K562 (cell line): Measurements from ENCODE around the gene DKKL1. TPM values are rescaled to one million over a fixed set of nuclear protein-coding genes. Genes with fewer than 3 reads are reported as not detected.

Source experiments
- CBX1 ChIP-seq: sonication (generic); IDR thresholded peaks from 2 replicates; pipeline ENCODE4 v1.6.1; 2016; ENCODE audit warnings: antibody characterized with exemption, low read depth, mild to moderate bottlenecking
- CTBP1 ChIP-seq: fragments of 450-650 bp; IDR thresholded peaks from 2 replicates; pipeline ENCODE4 v1.6.1; 2016; ENCODE audit warnings: borderline replicate concordance
- FOXJ3 ChIP-seq: sonication (generic); formaldehyde crosslinking; IDR thresholded peaks from 2 replicates; pipeline ENCODE4 v1.4.0; 2020; ENCODE audit warnings: mild to moderate bottlenecking, missing genetic modification reagents
- MTA2 ChIP-seq: fragments of 450-650 bp; IDR thresholded peaks from 2 replicates; pipeline ENCODE4 v1.6.1; 2016; ENCODE audit warnings: low read depth
- MTA3 ChIP-seq: fragments of 450-650 bp; formaldehyde crosslinking; IDR thresholded peaks from 2 replicates; pipeline ENCODE4 v1.6.1; 2017; ENCODE audit warnings: mild to moderate bottlenecking, borderline replicate concordance
- PHB ChIP-seq: fragments of 250-450 bp; sonication (Bioruptor Pico); IDR thresholded peaks from 2 replicates; pipeline ENCODE4 v1.5.0; 2021
- PPARD ChIP-seq: fragments of 250-450 bp; sonication (Bioruptor Pico); IDR thresholded peaks from 2 replicates; pipeline ENCODE4 v1.8.0; 2022; ENCODE audit warnings: inconsistent platforms, mild to moderate bottlenecking, moderate library complexity
- SPI1 ChIP-seq: IDR thresholded peaks from 2 replicates; pipeline ENCODE4 v1.6.1; 2011; ENCODE audit warnings: low read depth, low read length, control low read depth, borderline replicate concordance
- polyA plus RNA-seq, 8 experiments: library from polyadenylated mRNA; depleted of rRNA in 4 of 8; stranded (reverse) in 5 of 8; unstranded in 3 of 8; fragments of >200 nt; fragmentation: Nextera tagmentation in 2 of 8; fragmentation: Illumina TruSeq in 1 of 8; extraction: Ambion mirVana in 2 of 8; extraction: Trizol in 1 of 8; gene quantifications; 2 replicates each; pipeline versions ENCODE4 v1.2.1 to v1.2.3, GENCODE V29; 2011 to 2014; ENCODE audit warnings: inconsistent platforms in 1 of 8, missing spikeins in 1 of 8
- total RNA-seq, 7 experiments: library from RNA; depleted of rRNA in 6 of 7; stranded (reverse); fragments of >200 nt in 6 of 7; fragmentation: Illumina TruSeq in 2 of 7; extraction: Trizol in 2 of 7; gene quantifications; 2 replicates each; pipeline versions ENCODE4 v1.2.1 to v1.2.3, GENCODE V29; 2011 to 2021; ENCODE audit warnings: low replicate concordance in 1 of 7
- TF ChIP-seq, protein P1 (sequence below): fragments of 250-450 bp; sonication (Bioruptor Pico); IDR thresholded peaks from 2 replicates; pipeline ENCODE4 v1.4.0; 2020; ENCODE audit warnings: borderline replicate concordance
- TF ChIP-seq, protein P2 (sequence below): fragments of 450-650 bp; IDR thresholded peaks from 2 replicates; pipeline ENCODE4 v1.6.1; 2016; ENCODE audit warnings: mild to moderate bottlenecking
- TF ChIP-seq, protein P3 (sequence below): sonication (generic); formaldehyde crosslinking; IDR thresholded peaks from 2 replicates; pipeline ENCODE4 v1.4.0; 2020; ENCODE audit warnings: mild to moderate bottlenecking, missing genetic modification reagents
- TF ChIP-seq, protein P4 (sequence below), 2 experiments: fragments of 450-650 bp; IDR thresholded peaks; 2 replicates each; pipeline ENCODE4 v1.6.1; 2016; ENCODE audit warnings: mild to moderate bottlenecking in 2 of 2, borderline replicate concordance in 1 of 2, low read depth in 1 of 2, moderate library complexity in 1 of 2

The DKKL1 gene
- total and polyA plus RNA-seq, 9 of the 15 experiments (the other 6 are each of a cell fraction or from before 2014, with no cell fraction given), result 0.15 to 1.7 (median 0.52) TPM

DNA sequence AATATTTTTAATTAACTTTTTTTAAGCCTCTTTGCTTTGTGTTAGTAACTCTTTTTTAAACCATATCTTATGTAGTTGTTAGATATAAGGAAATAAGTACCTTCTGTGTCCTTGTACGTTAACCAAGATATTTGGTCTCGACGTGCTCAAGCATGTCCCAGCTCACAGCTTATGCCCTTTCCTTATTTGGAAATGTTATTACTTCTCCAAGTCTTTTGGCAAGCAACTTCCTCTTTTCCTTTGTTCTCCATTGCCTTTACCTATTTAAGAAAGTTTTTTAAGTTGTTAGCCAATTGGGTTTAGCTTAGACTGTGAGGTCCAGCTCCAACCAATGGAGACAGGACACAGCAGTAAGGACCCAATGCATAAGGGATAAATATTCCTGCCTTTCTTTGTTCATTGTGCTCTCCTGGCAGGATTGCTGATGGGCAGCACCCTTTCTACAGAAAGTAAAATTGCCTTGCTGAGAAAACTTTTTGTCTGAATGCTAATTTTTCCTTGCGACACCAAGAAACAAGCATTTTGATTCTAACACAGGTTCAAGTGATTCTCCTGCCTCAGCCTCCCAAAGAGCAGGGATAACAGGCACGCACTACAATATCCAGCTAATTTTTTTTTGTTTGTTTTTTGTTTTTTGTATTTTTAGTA is 5.2 kb downstream of the DKKL1 start (continued):
- TF ChIP-seq, protein P1, sequence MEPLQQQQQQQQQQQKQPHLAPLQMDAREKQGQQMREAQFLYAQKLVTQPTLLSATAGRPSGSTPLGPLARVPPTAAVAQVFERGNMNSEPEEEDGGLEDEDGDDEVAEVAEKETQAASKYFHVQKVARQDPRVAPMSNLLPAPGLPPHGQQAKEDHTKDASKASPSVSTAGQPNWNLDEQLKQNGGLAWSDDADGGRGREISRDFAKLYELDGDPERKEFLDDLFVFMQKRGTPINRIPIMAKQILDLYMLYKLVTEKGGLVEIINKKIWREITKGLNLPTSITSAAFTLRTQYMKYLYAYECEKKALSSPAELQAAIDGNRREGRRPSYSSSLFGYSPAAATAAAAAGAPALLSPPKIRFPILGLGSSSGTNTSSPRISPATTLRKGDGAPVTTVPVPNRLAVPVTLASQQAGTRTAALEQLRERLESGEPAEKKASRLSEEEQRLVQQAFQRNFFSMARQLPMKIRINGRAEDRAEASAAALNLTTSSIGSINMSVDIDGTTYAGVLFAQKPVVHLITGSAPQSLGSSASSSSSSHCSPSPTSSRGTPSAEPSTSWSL (CRISPR knock-in tag), result no peak
- TF ChIP-seq PHB (CRISPR knock-in tag) (no peak), MTA2 (no peak), MTA3 (peak; percentile 46; the same call in 1 of the 2 replicates), CBX1 (peak; percentile 87; the same call in 1 of the 2 replicates), SPI1 (0 out of 2 replicates have a peak, but pooled peaks have one; percentile 36), FOXJ3 (no peak), PPARD (CRISPR knock-in tag) (no peak), CTBP1 (no peak)
- TF ChIP-seq, protein P2, sequence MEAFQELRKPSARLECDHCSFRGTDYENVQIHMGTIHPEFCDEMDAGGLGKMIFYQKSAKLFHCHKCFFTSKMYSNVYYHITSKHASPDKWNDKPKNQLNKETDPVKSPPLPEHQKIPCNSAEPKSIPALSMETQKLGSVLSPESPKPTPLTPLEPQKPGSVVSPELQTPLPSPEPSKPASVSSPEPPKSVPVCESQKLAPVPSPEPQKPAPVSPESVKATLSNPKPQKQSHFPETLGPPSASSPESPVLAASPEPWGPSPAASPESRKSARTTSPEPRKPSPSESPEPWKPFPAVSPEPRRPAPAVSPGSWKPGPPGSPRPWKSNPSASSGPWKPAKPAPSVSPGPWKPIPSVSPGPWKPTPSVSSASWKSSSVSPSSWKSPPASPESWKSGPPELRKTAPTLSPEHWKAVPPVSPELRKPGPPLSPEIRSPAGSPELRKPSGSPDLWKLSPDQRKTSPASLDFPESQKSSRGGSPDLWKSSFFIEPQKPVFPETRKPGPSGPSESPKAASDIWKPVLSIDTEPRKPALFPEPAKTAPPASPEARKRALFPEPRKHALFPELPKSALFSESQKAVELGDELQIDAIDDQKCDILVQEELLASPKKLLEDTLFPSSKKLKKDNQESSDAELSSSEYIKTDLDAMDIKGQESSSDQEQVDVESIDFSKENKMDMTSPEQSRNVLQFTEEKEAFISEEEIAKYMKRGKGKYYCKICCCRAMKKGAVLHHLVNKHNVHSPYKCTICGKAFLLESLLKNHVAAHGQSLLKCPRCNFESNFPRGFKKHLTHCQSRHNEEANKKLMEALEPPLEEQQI, result no peak
- TF ChIP-seq, protein P3, sequence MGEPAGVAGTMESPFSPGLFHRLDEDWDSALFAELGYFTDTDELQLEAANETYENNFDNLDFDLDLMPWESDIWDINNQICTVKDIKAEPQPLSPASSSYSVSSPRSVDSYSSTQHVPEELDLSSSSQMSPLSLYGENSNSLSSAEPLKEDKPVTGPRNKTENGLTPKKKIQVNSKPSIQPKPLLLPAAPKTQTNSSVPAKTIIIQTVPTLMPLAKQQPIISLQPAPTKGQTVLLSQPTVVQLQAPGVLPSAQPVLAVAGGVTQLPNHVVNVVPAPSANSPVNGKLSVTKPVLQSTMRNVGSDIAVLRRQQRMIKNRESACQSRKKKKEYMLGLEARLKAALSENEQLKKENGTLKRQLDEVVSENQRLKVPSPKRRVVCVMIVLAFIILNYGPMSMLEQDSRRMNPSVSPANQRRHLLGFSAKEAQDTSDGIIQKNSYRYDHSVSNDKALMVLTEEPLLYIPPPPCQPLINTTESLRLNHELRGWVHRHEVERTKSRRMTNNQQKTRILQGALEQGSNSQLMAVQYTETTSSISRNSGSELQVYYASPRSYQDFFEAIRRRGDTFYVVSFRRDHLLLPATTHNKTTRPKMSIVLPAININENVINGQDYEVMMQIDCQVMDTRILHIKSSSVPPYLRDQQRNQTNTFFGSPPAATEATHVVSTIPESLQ (CRISPR knock-in tag), result no peak
- TF ChIP-seq, protein P4, sequence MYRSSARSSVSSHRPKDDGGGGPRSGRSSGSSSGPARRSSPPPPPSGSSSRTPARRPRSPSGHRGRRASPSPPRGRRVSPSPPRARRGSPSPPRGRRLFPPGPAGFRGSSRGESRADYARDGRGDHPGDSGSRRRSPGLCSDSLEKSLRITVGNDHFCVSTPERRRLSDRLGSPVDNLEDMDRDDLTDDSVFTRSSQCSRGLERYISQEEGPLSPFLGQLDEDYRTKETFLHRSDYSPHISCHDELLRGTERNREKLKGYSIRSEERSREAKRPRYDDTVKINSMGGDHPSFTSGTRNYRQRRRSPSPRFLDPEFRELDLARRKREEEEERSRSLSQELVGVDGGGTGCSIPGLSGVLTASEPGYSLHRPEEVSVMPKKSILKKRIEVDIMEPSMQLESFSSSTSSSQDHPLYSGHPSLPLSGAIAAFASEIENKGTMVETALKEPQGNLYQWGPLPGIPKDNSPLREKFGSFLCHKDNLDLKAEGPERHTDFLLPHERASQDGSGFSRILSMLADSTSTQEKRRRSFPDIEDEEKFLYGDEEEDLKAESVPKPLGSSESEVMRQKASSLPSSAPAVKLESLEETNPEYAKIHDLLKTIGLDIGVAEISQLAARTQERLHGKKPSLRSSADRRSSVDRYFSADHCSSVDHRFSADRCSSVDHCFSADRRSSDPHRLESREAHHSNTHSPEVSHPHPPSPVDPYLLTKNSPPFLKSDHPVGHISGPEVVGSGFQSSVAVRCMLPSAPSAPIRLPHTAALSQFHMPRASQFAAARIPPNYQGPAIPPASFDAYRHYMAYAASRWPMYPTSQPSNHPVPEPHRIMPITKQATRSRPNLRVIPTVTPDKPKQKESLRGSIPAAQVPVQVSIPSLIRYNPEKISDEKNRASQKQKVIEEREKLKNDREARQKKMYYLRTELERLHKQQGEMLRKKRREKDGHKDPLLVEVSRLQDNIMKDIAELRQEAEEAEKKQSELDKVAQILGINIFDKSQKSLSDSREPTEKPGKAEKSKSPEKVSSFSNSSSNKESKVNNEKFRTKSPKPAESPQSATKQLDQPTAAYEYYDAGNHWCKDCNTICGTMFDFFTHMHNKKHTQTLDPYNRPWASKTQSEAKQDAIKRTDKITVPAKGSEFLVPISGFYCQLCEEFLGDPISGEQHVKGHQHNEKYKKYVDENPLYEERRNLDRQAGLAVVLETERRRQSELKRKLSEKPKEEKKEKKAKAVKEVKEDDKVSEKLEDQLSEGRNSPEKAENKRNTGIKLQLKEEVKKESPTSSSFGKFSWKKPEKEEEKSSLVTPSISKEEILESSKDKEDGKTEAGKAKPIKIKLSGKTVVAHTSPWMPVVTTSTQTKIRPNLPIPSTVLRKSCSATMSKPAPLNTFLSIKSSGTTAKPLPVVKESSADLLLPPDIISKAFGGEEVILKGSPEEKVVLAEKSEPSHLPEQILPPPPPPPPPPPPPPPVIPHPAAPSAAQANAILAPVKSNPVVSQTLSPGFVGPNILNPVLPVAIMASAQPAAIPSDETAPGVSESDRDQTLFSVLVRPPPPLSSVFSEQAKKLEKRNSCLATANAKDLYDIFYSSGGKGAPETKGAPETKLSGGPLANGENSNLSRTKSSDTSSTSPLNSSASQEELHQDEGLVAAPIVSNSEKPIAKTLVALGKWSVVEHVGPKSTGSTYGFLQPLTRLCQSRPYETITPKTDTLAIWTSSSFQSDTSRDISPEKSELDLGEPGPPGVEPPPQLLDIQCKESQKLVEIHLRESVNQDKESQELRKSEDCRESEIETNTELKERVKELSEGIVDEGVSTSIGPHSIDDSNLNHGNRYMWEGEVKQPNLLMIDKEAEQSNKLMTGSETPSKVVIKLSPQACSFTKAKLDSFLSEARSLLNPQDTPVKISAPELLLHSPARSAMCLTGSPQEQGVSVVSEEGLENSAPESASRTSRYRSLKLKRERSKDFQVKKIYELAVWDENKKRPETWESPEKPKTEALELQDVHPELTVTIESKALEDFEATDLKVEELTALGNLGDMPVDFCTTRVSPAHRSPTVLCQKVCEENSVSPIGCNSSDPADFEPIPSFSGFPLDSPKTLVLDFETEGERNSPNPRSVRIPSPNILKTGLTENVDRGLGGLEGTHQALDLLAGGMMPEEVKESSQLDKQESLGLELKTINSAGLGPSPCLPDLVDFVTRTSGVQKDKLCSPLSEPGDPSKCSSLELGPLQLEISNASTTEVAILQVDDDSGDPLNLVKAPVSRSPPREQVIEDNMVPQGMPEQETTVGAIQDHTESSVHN (IDR thresholded peaks at IDR 0.05; ENCODE audit: borderline replicate concordance in 1 of 2, low read depth in 1 of 2), result 0 out of 4 replicates have a peak, but pooled peaks of 1 of the 2 experiments have one; percentile 46
